NCI-H2171 treated with DMSO at 0.1 percent for 48 hours (cell line): Measurements from ENCODE around the gene RNU1-2.
"Not testable (repeated sequence)": the region's sequence is repeated elsewhere in the genome, so short reads cannot be mapped to it uniquely, and the experiment has no call there.

ENCODE experiments used
- DNase-seq: peaks from one replicate; lab custom pipeline; 2025; lab: John Stamatoyannopoulos, UW

RNU1-2 gene

GRCh38 chr1:16888860-16889816 lies 6.6 kb upstream of the RNU1-2 start:
- no peak for DNase-seq

GRCh38 chr1:16890539-16891021 lies 5.2 kb upstream of the RNU1-2 start:
- DNase-seq: peak; percentile 44

GRCh38 chr1:16891057-16891456 lies 4.7 kb upstream of the RNU1-2 start:
- DNase-seq: not testable (repeated sequence)

- DNase-seq: not testable (repeated sequence)
Measured at GRCh38 chr1:16892978-16893525, 2.7 kb upstream of the RNU1-2 start.

- not testable (repeated sequence) for DNase-seq
Measured at GRCh38 chr1:16893796-16894195, 2.0 kb upstream of the RNU1-2 start.

GRCh38 chr1:16894338-16894737 lies 1.4 kb upstream of the RNU1-2 start:
- DNase-seq: not testable (repeated sequence)

GRCh38 chr1:16895233-16895597 lies 565 bp upstream of the RNU1-2 start:
- not testable (repeated sequence) for DNase-seq

- DNase-seq: peak; percentile 94
Measured at GRCh38 chr1:16896316-16897055, 706 bp downstream of the RNU1-2 start.

GRCh38 chr1:16897653-16898052 lies 1.9 kb downstream of the RNU1-2 start:
- not testable (repeated sequence) for DNase-seq

GRCh38 chr1:16898298-16898697 lies 2.5 kb downstream of the RNU1-2 start:
- not testable (repeated sequence) for DNase-seq

- not testable (repeated sequence) for DNase-seq
Measured at GRCh38 chr1:16899020-16899419, 3.2 kb downstream of the RNU1-2 start.

- peak; percentile 59 for DNase-seq
Measured at GRCh38 chr1:16900751-16901150, 5.0 kb downstream of the RNU1-2 start.

- not testable (repeated sequence) for DNase-seq
Measured at GRCh38 chr1:16901371-16901770, 5.6 kb downstream of the RNU1-2 start.

GRCh38 chr1:16903054-16903453 lies 7.3 kb downstream of the RNU1-2 start:
- DNase-seq: no peak

GRCh38 chr1:16903458-16903796 lies 7.6 kb downstream of the RNU1-2 start:
- no peak for DNase-seq

- DNase-seq: peak; percentile 100
Measured at GRCh38 chr1:16904560-16905109, 8.9 kb downstream of the RNU1-2 start.

- DNase-seq: peak; percentile 98
Measured at GRCh38 chr1:16905110-16905867, 9.5 kb downstream of the RNU1-2 start.

- no peak for DNase-seq
Measured at GRCh38 chr1:16905868-16906702, 10.3 kb downstream of the RNU1-2 start.

- no peak for DNase-seq
Measured at GRCh38 chr1:16906873-16907272, 11.1 kb downstream of the RNU1-2 start.
